Smooth muscle cell (in vitro differentiated cells): ENCODE measurements around the gene BRD1. TPM values are rescaled to one million over a fixed set of nuclear protein-coding genes. Genes with fewer than 3 reads are reported as not detected.
"Not testable (repeated sequence)": the region's sequence is repeated elsewhere in the genome, so short reads cannot be mapped to it uniquely, and the experiment has no call there.

Experiments used
- DNase-seq: peaks from one replicate; lab custom pipeline; 2025; ENCODE audit not compliant: unreplicated experiment; lab: John Stamatoyannopoulos, UW
- H2AFZ ChIP-seq: fragments of 200-600 bp; sonication (generic); 2 replicates; pipeline ENCODE4 v1.6.0; 2016; ENCODE audit warnings: antibody characterized with exemption, low read depth, mild to moderate bottlenecking
- H3F3A ChIP-seq: fragments of 200-600 bp; sonication (generic); 2 replicates; pipeline ENCODE4 v1.6.0; 2017; ENCODE audit warnings: antibody characterized with exemption, low read depth
- H3K27ac ChIP-seq: fragments of 200-600 bp; sonication (generic); 2 replicates; pipeline ENCODE4 v1.5.1; 2016; ENCODE audit warnings: low read depth, mild to moderate bottlenecking
- H3K27me3 ChIP-seq: fragments of 200-600 bp; sonication (generic); 2 replicates; pipeline ENCODE4 v1.6.1; 2016; ENCODE audit warnings: low read depth, mild to moderate bottlenecking
- H3K36me3 ChIP-seq: fragments of 200-600 bp; sonication (generic); 2 replicates; pipeline ENCODE4 v1.5.1; 2016; ENCODE audit warnings: low read depth
- H3K4me1 ChIP-seq: fragments of 200-600 bp; sonication (generic); 2 replicates; pipeline ENCODE4 v1.5.1; 2016; ENCODE audit warnings: low read depth
- H3K4me2 ChIP-seq: fragments of 200-600 bp; sonication (generic); 2 replicates; pipeline ENCODE4 v1.6.0; 2016; ENCODE audit warnings: mild to moderate bottlenecking
- H3K4me3 ChIP-seq: fragments of 200-600 bp; sonication (generic); 2 replicates; pipeline ENCODE4 v1.5.1; 2016; ENCODE audit warnings: mild to moderate bottlenecking
- H3K79me2 ChIP-seq: fragments of 200-600 bp; sonication (generic); 2 replicates; pipeline ENCODE4 v1.6.0; 2016; ENCODE audit warnings: low read depth, mild to moderate bottlenecking
- H3K9ac ChIP-seq: fragments of 200-600 bp; sonication (generic); 2 replicates; pipeline ENCODE4 v1.6.0; 2016; ENCODE audit warnings: low read depth
- H3K9me3 ChIP-seq: fragments of 200-600 bp; sonication (generic); replicated peaks from 2 replicates; pipeline ENCODE4 v1.5.1; 2016; ENCODE audit warnings: low read depth
- H4K20me1 ChIP-seq: fragments of 200-600 bp; sonication (generic); 2 replicates; pipeline ENCODE4 v1.6.0; 2016; ENCODE audit warnings: low read depth
- CTCF ChIP-seq: fragments of 200-600 bp; sonication (generic); IDR thresholded peaks from 2 replicates; pipeline ENCODE4 v1.5.1; 2017; ENCODE audit warnings: borderline replicate concordance, mild to moderate bottlenecking, antibody characterized with exemption; ENCODE audit not compliant: insufficient read depth, poor library complexity, severe bottlenecking
- WGBS: methylation state at CpG from one replicate; pipeline ENCODE4 v1.1.7; 2016; ENCODE audit warnings: low lambda C conversion rate; 5-methylcytosine and 5-hydroxymethylcytosine counted together
- polyA plus RNA-seq: library from polyadenylated mRNA; unstranded; fragments of >200 nt; fragmentation: Nextera tagmentation; extraction: Ambion mirVana; gene quantifications from 2 replicates; pipeline ENCODE4 v1.2.1, GENCODE V29; 2016
- total RNA-seq: library from RNA; depleted of rRNA; stranded (reverse); fragments of >200 nt; gene quantifications from 2 replicates; pipeline ENCODE4 v1.2.3, GENCODE V29; 2014

Gene BRD1
- total and polyA plus RNA-seq, 2 experiments from 2014 or later: 15.0 to 20.5 TPM

- H3K4me3 ChIP-seq: no peak overlapping the region
- H3K4me2 ChIP-seq: no peak overlapping the region
- no peaks in the 10 kb centered on the region for H3K27me3 ChIP-seq
- H3K36me3 ChIP-seq: no peaks in the 10 kb centered on the region
- WGBS: 97% methylated on average over 29 of the region's 29 CpGs
- H2AFZ ChIP-seq: no peak overlapping the region
- H3K4me1 ChIP-seq: peaks cover 3% of the 10 kb centered on the region
- H3K9ac ChIP-seq: no peak overlapping the region
- DNase-seq: no peak
- peaks cover 97% of the 10 kb centered on the region for H4K20me1 ChIP-seq
- TF ChIP-seq CTCF: no peak
- no peaks in the 10 kb centered on the region for H3F3A ChIP-seq
- no peak overlapping the region for H3K27ac ChIP-seq
- peaks cover 86% of the 10 kb centered on the region for H3K79me2 ChIP-seq
- no peaks in the 10 kb centered on the region for H3K9me3 ChIP-seq
Observed at GRCh38 chr22:49783036-49783746, 44.5 kb downstream of the BRD1 start.

GRCh38 chr22:49781886-49782285, 45.8 kb downstream of the BRD1 start:
- not testable (repeated sequence) for H3K27ac ChIP-seq, H3K27me3 ChIP-seq, H2AFZ ChIP-seq, H3K4me1 ChIP-seq, H3K9ac ChIP-seq, H3K4me2 ChIP-seq, H3K4me3 ChIP-seq, H3F3A ChIP-seq, DNase-seq, H3K9me3 ChIP-seq, H3K36me3 ChIP-seq
- Histone ChIP-seq H4K20me1 (peaks cover 97% of the 10 kb centered on the region), H3K79me2 (peaks cover 79% of the 10 kb centered on the region)
- WGBS: 97% methylated on average over 21 of the region's 21 CpGs

GRCh38 chr22:49781289-49781782, 46.3 kb downstream of the BRD1 start:
- peaks cover 3% of the 10 kb centered on the region for H3K4me1 ChIP-seq
- H3K27ac ChIP-seq: no peak overlapping the region
- 97% methylated on average over 16 of the region's 16 CpGs for WGBS
- no peak overlapping the region for H3K4me3 ChIP-seq
- H4K20me1 ChIP-seq: peaks cover 97% of the 10 kb centered on the region
- no peaks in the 10 kb centered on the region for H3K27me3 ChIP-seq
- H3F3A ChIP-seq: no peaks in the 10 kb centered on the region
- H3K79me2 ChIP-seq: peaks cover 73% of the 10 kb centered on the region
- TF ChIP-seq CTCF: no peak
- H3K9me3 ChIP-seq: no peaks in the 10 kb centered on the region
- no peak overlapping the region for H3K4me2 ChIP-seq
- H3K36me3 ChIP-seq: no peaks in the 10 kb centered on the region
- H2AFZ ChIP-seq: no peak overlapping the region
- no peak overlapping the region for H3K9ac ChIP-seq
- no peak for DNase-seq

- no peak overlapping the region for H3K4me3 ChIP-seq
- no peak overlapping the region for H3K27ac ChIP-seq
- WGBS: 95% methylated on average over 19 of the region's 19 CpGs
- H3F3A ChIP-seq: no peaks in the 10 kb centered on the region
- peaks cover 68% of the 10 kb centered on the region for H3K79me2 ChIP-seq
- no peak for DNase-seq
- no peak overlapping the region for H3K4me2 ChIP-seq
- H3K27me3 ChIP-seq: no peaks in the 10 kb centered on the region
- peaks cover 97% of the 10 kb centered on the region for H4K20me1 ChIP-seq
- no peak overlapping the region for H3K9ac ChIP-seq
- no peaks in the 10 kb centered on the region for H3K9me3 ChIP-seq
- no peaks in the 10 kb centered on the region for H3K36me3 ChIP-seq
- H2AFZ ChIP-seq: no peak overlapping the region
- peaks cover 3% of the 10 kb centered on the region for H3K4me1 ChIP-seq
- TF ChIP-seq CTCF: no peak
Observed at GRCh38 chr22:49780698-49781288, 46.9 kb downstream of the BRD1 start.
